Cerebellar cortex (tissue), 1 donor: ENCODE results near the gene OXSR1.
"Not testable (repeated sequence)": the region's sequence is repeated elsewhere in the genome, so short reads cannot be mapped to it uniquely, and the experiment has no call there.

Experiments used
- DNase-seq: peaks from one replicate; pipeline ENCODE4 v3.0.0-alpha.2; 2015; ENCODE audit warnings: low spot score

Gene OXSR1

GRCh38 chr3:38127611-38128302, 37.6 kb upstream of the OXSR1 start:
- no peak for DNase-seq

GRCh38 chr3:38128303-38128655, 37.1 kb upstream of the OXSR1 start:
- no peak for DNase-seq

- no peak for DNase-seq
Measured at GRCh38 chr3:38129058-38129457, 36.3 kb upstream of the OXSR1 start.

- DNase-seq = no peak
Measured at GRCh38 chr3:38130631-38131065, 34.7 kb upstream of the OXSR1 start.

- peak; percentile 46 for DNase-seq
Measured at GRCh38 chr3:38131621-38132369, 33.5 kb upstream of the OXSR1 start.

GRCh38 chr3:38133209-38133556, 32.2 kb upstream of the OXSR1 start:
- no peak for DNase-seq

GRCh38 chr3:38133557-38134405, 31.6 kb upstream of the OXSR1 start:
- DNase-seq = no peak

- DNase-seq = not testable (repeated sequence)
Measured at GRCh38 chr3:38134517-38135143, 30.7 kb upstream of the OXSR1 start.

- DNase-seq = not testable (repeated sequence)
Measured at GRCh38 chr3:38135621-38136277, 29.6 kb upstream of the OXSR1 start.

- DNase-seq = no peak
Measured at GRCh38 chr3:38136393-38136776, 29.0 kb upstream of the OXSR1 start.

GRCh38 chr3:38136777-38137614, 28.3 kb upstream of the OXSR1 start, which contains the start of gene ACAA1:
Gene ACAA1 (minus strand): TSS chr3:38137127. CDS start chr3:38137035, 92 bp downstream.
- DNase-seq = peak; percentile 100

GRCh38 chr3:38137615-38138348, 27.6 kb upstream of the OXSR1 start:
- DNase-seq = no peak

- DNase-seq = peak; percentile 39
Measured at GRCh38 chr3:38138349-38139190, 26.8 kb upstream of the OXSR1 start, which contains the start of gene MYD88. Gene MYD88 (plus strand): TSS chr3:38138661. CDS start chr3:38138701, 40 bp downstream.

GRCh38 chr3:38139191-38139590, 26.1 kb upstream of the OXSR1 start:
- peak; percentile 44 for DNase-seq

GRCh38 chr3:38139652-38140051, 25.7 kb upstream of the OXSR1 start:
- DNase-seq = no peak

GRCh38 chr3:38140326-38141172, 24.8 kb upstream of the OXSR1 start:
- DNase-seq = no peak

- no peak for DNase-seq
Measured at GRCh38 chr3:38141173-38141951, 24.0 kb upstream of the OXSR1 start.
